ENCODE data around the gene LUC7L.
"Not testable (repeated sequence)": the region's sequence is repeated elsewhere in the genome, so short reads cannot be mapped to it uniquely, and the experiment has no call there.

LUC7L gene

GRCh38 chr16:175011-175949 is 54.0 kb downstream of the LUC7L start:
- Histone ChIP-seq H3K27me3 (ENCODE audit: control insufficient read depth, insufficient read depth, low read length, poor library complexity, severe bottlenecking) (peaks cover 91% of the 10 kb centered on the region), H3K4me1 (ENCODE audit: control insufficient read depth, insufficient read depth, low read length) (no peaks in the 10 kb centered on the region), H3K27ac (ENCODE audit: insufficient read depth, low read depth, low read length, poor library complexity, severe bottlenecking) (no peak overlapping the region), H3K4me3 (ENCODE audit: insufficient read depth, low read depth, low read length) (no peak overlapping the region), H3K9me3 (ENCODE audit: control insufficient read depth, low read length) (no peaks in the 10 kb centered on the region), H3K36me3 (ENCODE audit: control insufficient read depth, insufficient read depth, low read length) (no peaks in the 10 kb centered on the region)
- 42 to 45% methylated on average over 6 to 7 of the region's 8 CpGs for WGBS, 2 experiments

- 21 to 26% methylated on average over 6 of the region's 13 CpGs for WGBS, 2 experiments
- H3K9me3 ChIP-seq (ENCODE audit: control insufficient read depth, low read length); H3K4me1 ChIP-seq (ENCODE audit: control insufficient read depth, insufficient read depth, low read length); H3K4me3 ChIP-seq (ENCODE audit: insufficient read depth, low read depth, low read length); H3K36me3 ChIP-seq (ENCODE audit: control insufficient read depth, insufficient read depth, low read length); H3K27ac ChIP-seq (ENCODE audit: insufficient read depth, low read depth, low read length, poor library complexity, severe bottlenecking): not testable (repeated sequence)
- peaks cover 91% of the 10 kb centered on the region for H3K27me3 ChIP-seq (ENCODE audit: control insufficient read depth, insufficient read depth, low read length, poor library complexity, severe bottlenecking)
Observed at GRCh38 chr16:173928-174769, 55.1 kb downstream of the LUC7L start.

GRCh38 chr16:173211-173854 is 55.9 kb downstream of the LUC7L start:
- not testable (repeated sequence) for H3K4me3 ChIP-seq (ENCODE audit: insufficient read depth, low read depth, low read length); H3K9me3 ChIP-seq (ENCODE audit: control insufficient read depth, low read length); H3K4me1 ChIP-seq (ENCODE audit: control insufficient read depth, insufficient read depth, low read length); H3K27ac ChIP-seq (ENCODE audit: insufficient read depth, low read depth, low read length, poor library complexity, severe bottlenecking); H3K36me3 ChIP-seq (ENCODE audit: control insufficient read depth, insufficient read depth, low read length)
- peaks cover 91% of the 10 kb centered on the region for H3K27me3 ChIP-seq (ENCODE audit: control insufficient read depth, insufficient read depth, low read length, poor library complexity, severe bottlenecking)
- 13 to 16% methylated on average over 30 of the region's 44 CpGs for WGBS, 2 experiments

- H3K4me3 ChIP-seq (ENCODE audit: insufficient read depth, low read depth, low read length), result not testable (repeated sequence)
- no CpG with 5 or more reads among the region's 74 CpGs for WGBS, 2 experiments
- H3K27me3 ChIP-seq (ENCODE audit: control insufficient read depth, insufficient read depth, low read length, poor library complexity, severe bottlenecking), result peaks cover 91% of the 10 kb centered on the region
Observed at GRCh38 chr16:172374-172941, 56.8 kb downstream of the LUC7L start, which contains the start of gene HBA2. TSS of gene HBA2 (plus strand) at chr16:172876. CDS start at chr16:172913, 37 bp downstream.

GRCh38 chr16:170788-171187 is 58.5 kb downstream of the LUC7L start:
- Histone ChIP-seq H3K27me3 (ENCODE audit: control insufficient read depth, insufficient read depth, low read length, poor library complexity, severe bottlenecking) (peaks cover 93% of the 10 kb centered on the region), H3K36me3 (ENCODE audit: control insufficient read depth, insufficient read depth, low read length) (no peaks in the 10 kb centered on the region), H3K9me3 (ENCODE audit: control insufficient read depth, low read length) (no peaks in the 10 kb centered on the region), H3K4me1 (ENCODE audit: control insufficient read depth, insufficient read depth, low read length) (peaks cover 8% of the 10 kb centered on the region), H3K27ac (ENCODE audit: insufficient read depth, low read depth, low read length, poor library complexity, severe bottlenecking) (no peak overlapping the region), H3K4me3 (ENCODE audit: insufficient read depth, low read depth, low read length) (no peak overlapping the region)
- 91 to 100% methylated on average over 1 of the region's 1 CpG for WGBS, 2 experiments

More at GRCh38 chr16:172374-172941, 56.8 kb downstream of the LUC7L start, which contains the start of gene HBA2:
- H3K36me3 ChIP-seq (ENCODE audit: control insufficient read depth, insufficient read depth, low read length); H3K4me1 ChIP-seq (ENCODE audit: control insufficient read depth, insufficient read depth, low read length); H3K9me3 ChIP-seq (ENCODE audit: control insufficient read depth, low read length); H3K27ac ChIP-seq (ENCODE audit: insufficient read depth, low read depth, low read length, poor library complexity, severe bottlenecking): not testable (repeated sequence)

- not testable (repeated sequence) for H3K36me3 ChIP-seq (ENCODE audit: control insufficient read depth, insufficient read depth, low read length); H3K9me3 ChIP-seq (ENCODE audit: control insufficient read depth, low read length); H3K27ac ChIP-seq (ENCODE audit: insufficient read depth, low read depth, low read length, poor library complexity, severe bottlenecking); H3K4me3 ChIP-seq (ENCODE audit: insufficient read depth, low read depth, low read length)
- H3K27me3 ChIP-seq (ENCODE audit: control insufficient read depth, insufficient read depth, low read length, poor library complexity, severe bottlenecking), result peaks cover 93% of the 10 kb centered on the region
- H3K4me1 ChIP-seq (ENCODE audit: control insufficient read depth, insufficient read depth, low read length), result peaks cover 13% of the 10 kb centered on the region
- WGBS, 2 experiments, result 4 to 5% methylated on average over 5 of the region's 5 CpGs
Observed at GRCh38 chr16:170088-170507, 59.2 kb downstream of the LUC7L start.

- peaks cover 86% of the 10 kb centered on the region for H3K27me3 ChIP-seq (ENCODE audit: control insufficient read depth, insufficient read depth, low read length, poor library complexity, severe bottlenecking)
- H3K27ac ChIP-seq (ENCODE audit: insufficient read depth, low read depth, low read length, poor library complexity, severe bottlenecking), result no peak overlapping the region
- H3K9me3 ChIP-seq (ENCODE audit: control insufficient read depth, low read length), result no peaks in the 10 kb centered on the region
- WGBS, 2 experiments, result 61 to 63% methylated on average over 3 of the region's 3 CpGs
- H3K4me1 ChIP-seq (ENCODE audit: control insufficient read depth, insufficient read depth, low read length), result peaks cover 13% of the 10 kb centered on the region
- H3K4me3 ChIP-seq (ENCODE audit: insufficient read depth, low read depth, low read length), result no peak overlapping the region
- no peaks in the 10 kb centered on the region for H3K36me3 ChIP-seq (ENCODE audit: control insufficient read depth, insufficient read depth, low read length)
Observed at GRCh38 chr16:169014-169413, 60.2 kb downstream of the LUC7L start.

- Histone ChIP-seq H3K27me3 (ENCODE audit: control insufficient read depth, insufficient read depth, low read length, poor library complexity, severe bottlenecking) (peaks cover 83% of the 10 kb centered on the region), H3K9me3 (ENCODE audit: control insufficient read depth, low read length) (no peaks in the 10 kb centered on the region), H3K36me3 (ENCODE audit: control insufficient read depth, insufficient read depth, low read length) (no peaks in the 10 kb centered on the region), H3K4me3 (ENCODE audit: insufficient read depth, low read depth, low read length) (no peak overlapping the region), H3K4me1 (ENCODE audit: control insufficient read depth, insufficient read depth, low read length) (peaks cover 13% of the 10 kb centered on the region), H3K27ac (ENCODE audit: insufficient read depth, low read depth, low read length, poor library complexity, severe bottlenecking) (no peak overlapping the region)
- WGBS, 2 experiments, result 80 to 82% methylated on average over 6 of the region's 6 CpGs
Observed at GRCh38 chr16:168424-168823, 60.8 kb downstream of the LUC7L start.

GRCh38 chr16:167122-167690 is 62.0 kb downstream of the LUC7L start:
- Histone ChIP-seq H3K9me3 (ENCODE audit: control insufficient read depth, low read length) (no peaks in the 10 kb centered on the region), H3K27me3 (ENCODE audit: control insufficient read depth, insufficient read depth, low read length, poor library complexity, severe bottlenecking) (peaks cover 89% of the 10 kb centered on the region), H3K27ac (ENCODE audit: insufficient read depth, low read depth, low read length, poor library complexity, severe bottlenecking) (no peak overlapping the region), H3K4me1 (ENCODE audit: control insufficient read depth, insufficient read depth, low read length) (peaks cover 13% of the 10 kb centered on the region), H3K4me3 (ENCODE audit: insufficient read depth, low read depth, low read length) (no peak overlapping the region), H3K36me3 (ENCODE audit: control insufficient read depth, insufficient read depth, low read length) (no peaks in the 10 kb centered on the region)
- 30 to 31% methylated on average over 11 of the region's 11 CpGs for WGBS, 2 experiments

All from ectodermal cell (in vitro differentiated cells).